ENCODE results near the gene KRT34.

Gene KRT34

DNA sequence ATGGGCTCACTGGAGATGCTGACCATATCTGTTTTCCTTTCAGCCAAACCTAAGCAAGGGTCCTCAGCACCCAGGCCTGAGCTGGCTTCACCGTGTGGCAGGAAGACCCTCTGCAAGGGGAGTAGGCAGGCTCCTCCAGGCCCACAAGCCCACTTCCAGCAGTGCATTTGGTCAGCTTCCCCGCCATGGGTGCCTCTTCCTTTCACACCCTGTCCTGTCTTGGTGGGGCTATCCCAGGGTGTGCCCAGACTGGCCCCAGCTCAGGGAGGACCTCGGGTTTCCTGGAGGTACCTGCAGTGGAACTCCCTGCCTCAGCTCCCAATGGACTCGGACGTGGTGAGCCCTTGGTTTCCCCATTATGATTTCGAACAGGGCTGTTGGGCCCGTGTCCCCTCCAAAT is 53.9 kb downstream of the KRT34 start:
- no peak overlapping the region for H3K4me3 ChIP-seq (ENCODE audit: low read depth, low read length)
- TF ChIP-seq, protein P1, sequence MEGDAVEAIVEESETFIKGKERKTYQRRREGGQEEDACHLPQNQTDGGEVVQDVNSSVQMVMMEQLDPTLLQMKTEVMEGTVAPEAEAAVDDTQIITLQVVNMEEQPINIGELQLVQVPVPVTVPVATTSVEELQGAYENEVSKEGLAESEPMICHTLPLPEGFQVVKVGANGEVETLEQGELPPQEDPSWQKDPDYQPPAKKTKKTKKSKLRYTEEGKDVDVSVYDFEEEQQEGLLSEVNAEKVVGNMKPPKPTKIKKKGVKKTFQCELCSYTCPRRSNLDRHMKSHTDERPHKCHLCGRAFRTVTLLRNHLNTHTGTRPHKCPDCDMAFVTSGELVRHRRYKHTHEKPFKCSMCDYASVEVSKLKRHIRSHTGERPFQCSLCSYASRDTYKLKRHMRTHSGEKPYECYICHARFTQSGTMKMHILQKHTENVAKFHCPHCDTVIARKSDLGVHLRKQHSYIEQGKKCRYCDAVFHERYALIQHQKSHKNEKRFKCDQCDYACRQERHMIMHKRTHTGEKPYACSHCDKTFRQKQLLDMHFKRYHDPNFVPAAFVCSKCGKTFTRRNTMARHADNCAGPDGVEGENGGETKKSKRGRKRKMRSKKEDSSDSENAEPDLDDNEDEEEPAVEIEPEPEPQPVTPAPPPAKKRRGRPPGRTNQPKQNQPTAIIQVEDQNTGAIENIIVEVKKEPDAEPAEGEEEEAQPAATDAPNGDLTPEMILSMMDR (IDR thresholded peaks at IDR 0.05; ENCODE audit: low read depth, low read length) = no peak
- in situ Hi-C loops (cut with HindIII; ENCODE audit: low sequenced_read_pairs) = no loop called here
- DNase-seq (ENCODE audit: low read depth, low spot score) = no peak
